Measurements from ENCODE around the gene BDP1. TPM values are rescaled to one million over a fixed set of nuclear protein-coding genes. Genes with fewer than 3 reads are reported as not detected.
"Not testable (repeated sequence)": the region's sequence is repeated elsewhere in the genome, so short reads cannot be mapped to it uniquely, and the experiment has no call there.

BDP1 gene
- total RNA-seq, 4 donors from 2014 or later, result 8.1 to 19.4 (median 14.2) TPM

DNA sequence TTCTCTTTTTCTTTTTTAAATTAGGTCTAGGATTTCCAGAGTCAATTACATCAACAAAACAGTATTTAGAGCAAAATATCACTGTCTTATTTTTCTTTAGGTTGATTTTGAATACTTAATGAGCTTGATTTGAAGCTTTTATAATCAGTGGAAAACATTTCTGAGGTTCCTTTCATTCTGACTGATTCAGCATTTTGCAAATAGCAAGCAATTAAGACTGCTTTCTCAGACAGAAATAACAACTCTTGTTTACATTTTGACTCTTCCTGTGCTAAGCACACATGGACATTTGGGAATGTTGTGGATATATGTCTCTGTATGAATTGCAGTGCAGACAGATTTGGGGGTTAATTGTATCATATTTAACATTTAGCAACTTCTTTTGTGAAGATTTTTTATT is 109.4 kb downstream of the BDP1 start:
- Histone ChIP-seq H3K4me3 (no peak overlapping the region), H3K27me3 (no peaks in the 10 kb centered on the region), H3K36me3 (peaks cover 0 to 54% of the 10 kb centered on the region in 2 donors), H3K9me3 (no peaks in the 10 kb centered on the region), H3K4me1 (no peaks in the 10 kb centered on the region), H3K27ac (no peak overlapping the region)
- DNase-seq (no peak), ATAC-seq (no peak)
- in situ Hi-C loops (cut with MboI; ENCODE audit: low sequenced_read_pairs in 4 of 4) (no loop called here), intact Hi-C loops (cut with DNase I; ENCODE audit: low total_unique reads) (no loop called here)
- TF ChIP-seq POLR2A (IDR thresholded peaks at IDR 0.05), result no peak
- TF ChIP-seq, protein P1, sequence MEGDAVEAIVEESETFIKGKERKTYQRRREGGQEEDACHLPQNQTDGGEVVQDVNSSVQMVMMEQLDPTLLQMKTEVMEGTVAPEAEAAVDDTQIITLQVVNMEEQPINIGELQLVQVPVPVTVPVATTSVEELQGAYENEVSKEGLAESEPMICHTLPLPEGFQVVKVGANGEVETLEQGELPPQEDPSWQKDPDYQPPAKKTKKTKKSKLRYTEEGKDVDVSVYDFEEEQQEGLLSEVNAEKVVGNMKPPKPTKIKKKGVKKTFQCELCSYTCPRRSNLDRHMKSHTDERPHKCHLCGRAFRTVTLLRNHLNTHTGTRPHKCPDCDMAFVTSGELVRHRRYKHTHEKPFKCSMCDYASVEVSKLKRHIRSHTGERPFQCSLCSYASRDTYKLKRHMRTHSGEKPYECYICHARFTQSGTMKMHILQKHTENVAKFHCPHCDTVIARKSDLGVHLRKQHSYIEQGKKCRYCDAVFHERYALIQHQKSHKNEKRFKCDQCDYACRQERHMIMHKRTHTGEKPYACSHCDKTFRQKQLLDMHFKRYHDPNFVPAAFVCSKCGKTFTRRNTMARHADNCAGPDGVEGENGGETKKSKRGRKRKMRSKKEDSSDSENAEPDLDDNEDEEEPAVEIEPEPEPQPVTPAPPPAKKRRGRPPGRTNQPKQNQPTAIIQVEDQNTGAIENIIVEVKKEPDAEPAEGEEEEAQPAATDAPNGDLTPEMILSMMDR (IDR thresholded peaks at IDR 0.05 in 4 of 5, conservative IDR thresholded peaks at IDR 0.05 in 1 of 5), result no peak

DNA sequence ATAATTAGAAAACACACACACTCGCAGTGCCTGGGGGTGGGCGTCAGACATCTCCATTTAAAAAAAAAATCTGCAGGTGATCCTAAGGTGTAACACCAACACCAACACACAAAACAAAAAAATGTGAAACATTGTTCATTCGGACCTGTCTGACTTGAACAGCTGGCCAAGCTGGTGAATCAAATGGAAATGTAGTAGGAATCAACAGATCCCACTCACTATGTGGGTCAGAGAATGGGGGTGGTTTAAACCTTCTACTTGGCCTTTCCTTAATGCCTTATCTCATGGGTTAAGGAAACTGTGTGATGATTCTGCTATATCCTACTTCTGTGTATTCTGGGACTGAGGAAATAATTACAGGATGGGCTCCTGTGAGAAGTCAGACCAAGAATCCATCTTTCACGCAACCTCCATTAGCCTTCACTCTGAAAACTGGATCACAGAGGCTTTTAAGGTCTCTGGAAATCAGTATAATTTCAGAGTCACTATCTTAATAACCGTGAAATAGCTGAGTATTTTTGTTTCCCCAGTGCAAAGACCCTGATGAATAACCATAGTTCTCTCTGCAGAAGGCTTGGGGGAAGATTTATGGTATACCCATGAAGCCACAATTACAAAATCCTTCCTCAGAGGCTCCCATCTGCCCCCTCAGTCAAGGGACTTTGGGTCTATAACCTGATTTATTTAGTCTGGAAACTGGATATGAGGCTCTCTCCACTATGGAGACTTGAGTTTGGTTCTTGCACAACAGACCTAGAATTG is 114.5 kb downstream of the BDP1 start:
- in situ Hi-C loops (cut with MboI; ENCODE audit: low sequenced_read_pairs in 4 of 4) (no loop called here), intact Hi-C loops (cut with DNase I; ENCODE audit: low total_unique reads) (no loop called here)
- DNase-seq (no peak), ATAC-seq (no peak)
- no peaks in the 10 kb centered on the region for H3K4me1 ChIP-seq
- H3K4me3 ChIP-seq, result no peak overlapping the region
- H3K9me3 ChIP-seq, result no peaks in the 10 kb centered on the region
- H3K27ac ChIP-seq, result no peak overlapping the region
- no peaks in the 10 kb centered on the region for H3K27me3 ChIP-seq
- TF ChIP-seq, protein P1 (IDR thresholded peaks at IDR 0.05 in 4 of 5, conservative IDR thresholded peaks at IDR 0.05 in 1 of 5), result no peak
- TF ChIP-seq POLR2A (IDR thresholded peaks at IDR 0.05), result no peak
- H3K36me3 ChIP-seq, result peaks cover 0 to 15% of the 10 kb centered on the region in 2 donors

DNA sequence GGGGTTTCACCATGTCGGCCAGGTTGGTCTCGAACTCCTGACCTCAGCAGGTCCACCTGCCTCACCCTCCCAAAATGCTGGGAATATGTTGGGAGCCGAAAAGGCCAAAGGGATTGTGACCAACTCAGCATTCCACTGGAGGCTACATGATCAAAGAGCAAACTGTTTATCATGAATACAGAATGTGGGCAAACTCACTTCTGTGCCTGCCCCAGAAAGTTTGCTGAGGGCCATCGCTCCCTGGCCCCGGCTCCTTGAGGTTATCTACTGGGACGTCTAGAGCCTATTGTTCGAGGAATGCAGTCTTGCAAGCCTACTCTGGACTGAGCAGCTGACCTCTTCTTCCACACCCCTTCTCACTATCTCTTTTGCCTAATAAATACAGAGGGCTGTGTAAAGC is 116.4 kb downstream of the BDP1 start:
- H3K36me3 ChIP-seq; H3K27ac ChIP-seq; DNase-seq; in situ Hi-C loops (cut with MboI; ENCODE audit: low sequenced_read_pairs in 4 of 4); intact Hi-C loops (cut with DNase I; ENCODE audit: low total_unique reads); H3K27me3 ChIP-seq; ATAC-seq; H3K4me3 ChIP-seq; H3K4me1 ChIP-seq; H3K9me3 ChIP-seq: not testable (repeated sequence)

DNA sequence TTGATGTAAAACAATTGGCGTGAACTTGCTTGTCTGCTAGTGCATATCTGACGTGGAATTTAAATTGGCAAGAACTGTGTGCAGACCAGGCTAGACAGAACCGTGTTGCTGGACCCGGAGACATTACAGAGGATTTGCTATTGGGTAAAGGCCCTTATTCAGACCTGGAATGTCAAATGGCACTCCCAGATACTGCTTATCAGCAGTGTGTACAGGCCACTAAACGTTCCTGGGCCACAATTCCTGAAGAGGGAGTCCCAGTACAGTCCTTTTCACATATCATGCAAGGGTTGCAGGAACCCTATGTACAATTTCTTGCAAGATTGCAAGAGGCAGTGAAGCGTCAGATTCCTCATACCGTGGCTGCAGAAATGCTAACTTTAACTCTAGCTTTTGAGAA is 118.1 kb downstream of the BDP1 start:
- Histone ChIP-seq H3K36me3 (no peaks in the 10 kb centered on the region), H3K27me3 (no peaks in the 10 kb centered on the region), H3K4me3 (no peak overlapping the region), H3K9me3 (no peaks in the 10 kb centered on the region), H3K27ac (no peak overlapping the region), H3K4me1 (no peaks in the 10 kb centered on the region)
- DNase-seq, result no peak
- no peak for ATAC-seq
- intact Hi-C loops (cut with DNase I; ENCODE audit: low total_unique reads), result no loop called here
- in situ Hi-C loops (cut with MboI; ENCODE audit: low sequenced_read_pairs in 4 of 4), result no loop called here
- no peak for TF ChIP-seq POLR2A (IDR thresholded peaks at IDR 0.05)
- TF ChIP-seq, protein P1 (IDR thresholded peaks at IDR 0.05 in 4 of 5, conservative IDR thresholded peaks at IDR 0.05 in 1 of 5), result no peak

DNA sequence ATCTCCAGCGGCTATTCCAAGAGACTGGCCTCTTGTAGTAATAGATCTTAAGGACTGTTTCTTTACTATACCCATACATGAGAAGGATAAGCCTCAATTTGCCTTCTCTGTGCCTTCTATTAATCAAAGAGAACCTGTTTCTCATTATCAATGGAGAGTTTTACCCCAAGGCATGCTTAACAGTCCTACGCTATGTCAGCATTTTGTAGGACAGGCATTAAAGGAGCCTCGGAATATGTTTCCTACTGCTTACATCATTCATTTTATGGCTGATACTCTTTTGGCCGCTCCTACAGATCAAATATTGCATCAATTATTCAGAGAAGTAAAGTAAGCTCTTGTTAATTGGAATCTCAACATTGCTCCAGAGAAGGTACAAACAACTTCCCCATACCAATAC is 120.1 kb downstream of the BDP1 start:
- H3K36me3 ChIP-seq; H3K27ac ChIP-seq; DNase-seq; H3K4me3 ChIP-seq; ATAC-seq; H3K27me3 ChIP-seq; H3K9me3 ChIP-seq; intact Hi-C loops (cut with DNase I; ENCODE audit: low total_unique reads); in situ Hi-C loops (cut with MboI; ENCODE audit: low sequenced_read_pairs in 4 of 4); H3K4me1 ChIP-seq: not testable (repeated sequence)

DNA sequence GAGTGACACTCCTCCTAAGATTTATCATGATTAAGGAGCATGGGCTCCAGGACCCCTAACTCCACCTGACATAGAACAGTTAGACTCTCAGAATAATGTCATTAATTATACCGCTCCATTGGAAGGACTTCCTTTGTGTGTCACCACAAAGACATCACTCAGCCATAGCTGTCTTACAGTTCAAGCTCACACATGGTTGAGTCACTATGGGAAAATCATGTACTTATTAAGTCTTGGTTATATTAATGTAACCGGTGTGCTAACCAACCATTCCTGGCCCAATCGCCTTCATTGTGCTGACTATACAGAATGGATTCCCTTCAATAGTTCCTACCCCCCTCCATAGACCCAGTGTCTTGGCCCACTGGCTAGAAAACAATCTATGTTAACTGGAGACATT is 120.8 kb downstream of the BDP1 start:
- H3K27ac ChIP-seq, result no peak overlapping the region
- DNase-seq (no peak), ATAC-seq (no peak)
- TF ChIP-seq, protein P1 (IDR thresholded peaks at IDR 0.05 in 4 of 5, conservative IDR thresholded peaks at IDR 0.05 in 1 of 5), result no peak
- no peak for TF ChIP-seq POLR2A (IDR thresholded peaks at IDR 0.05)
- intact Hi-C loops (cut with DNase I; ENCODE audit: low total_unique reads), result no loop called here
- no peaks in the 10 kb centered on the region for H3K4me1 ChIP-seq
- no peaks in the 10 kb centered on the region for H3K27me3 ChIP-seq
- in situ Hi-C loops (cut with MboI; ENCODE audit: low sequenced_read_pairs in 4 of 4), result no loop called here
- no peak overlapping the region for H3K4me3 ChIP-seq
- no peaks in the 10 kb centered on the region for H3K9me3 ChIP-seq
- H3K36me3 ChIP-seq, result no peaks in the 10 kb centered on the region

DNA sequence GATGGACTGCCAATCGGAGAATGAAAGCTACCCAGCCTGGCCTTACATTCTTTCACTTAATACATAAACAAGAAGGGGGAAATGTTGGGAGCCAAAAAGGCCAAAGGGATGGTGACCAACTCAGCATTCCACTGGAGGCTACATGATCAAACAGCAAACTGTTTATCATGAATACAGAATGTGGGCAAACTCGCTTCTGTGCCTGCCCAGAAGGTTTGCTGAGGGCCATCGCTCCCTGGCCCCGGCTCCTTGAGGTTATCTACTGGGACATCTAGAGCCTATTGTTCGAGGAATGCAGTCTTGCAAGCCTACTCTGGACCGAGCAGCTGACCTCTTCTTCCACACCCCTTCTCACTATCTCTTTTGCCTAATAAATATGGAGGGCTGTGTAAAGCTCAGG is 122.4 kb downstream of the BDP1 start:
- H3K4me3 ChIP-seq; DNase-seq; intact Hi-C loops (cut with DNase I; ENCODE audit: low total_unique reads); H3K27ac ChIP-seq; ATAC-seq; in situ Hi-C loops (cut with MboI; ENCODE audit: low sequenced_read_pairs in 4 of 4); H3K4me1 ChIP-seq; H3K36me3 ChIP-seq; H3K27me3 ChIP-seq; H3K9me3 ChIP-seq: not testable (repeated sequence)
